Thyroid gland (tissue), 4 donors: Measurements from ENCODE around the gene FSTL3.

Source experiments
- POLR2A ChIP-seq, 2 donors: fragments of 450-650 bp; IDR thresholded peaks; one replicate each; pipeline ENCODE4 v1.6.1; 2017; ENCODE audit warnings: antibody characterized with exemption in 2 of 2, mild to moderate bottlenecking in 2 of 2, moderate library complexity in 1 of 2
- TF ChIP-seq, protein P1 (sequence below), 6 experiments: fragments of 200-600 bp in 3 of 6; fragments of 450-650 bp in 3 of 6; sonication (generic) in 3 of 6; IDR thresholded peaks; one replicate each; pipeline ENCODE4 v1.5.1; 2016 to 2019; ENCODE audit warnings: antibody characterized with exemption in 6 of 6, mild to moderate bottlenecking in 2 of 6, inconsistent platforms in 1 of 6, moderate library complexity in 1 of 6

DNA sequence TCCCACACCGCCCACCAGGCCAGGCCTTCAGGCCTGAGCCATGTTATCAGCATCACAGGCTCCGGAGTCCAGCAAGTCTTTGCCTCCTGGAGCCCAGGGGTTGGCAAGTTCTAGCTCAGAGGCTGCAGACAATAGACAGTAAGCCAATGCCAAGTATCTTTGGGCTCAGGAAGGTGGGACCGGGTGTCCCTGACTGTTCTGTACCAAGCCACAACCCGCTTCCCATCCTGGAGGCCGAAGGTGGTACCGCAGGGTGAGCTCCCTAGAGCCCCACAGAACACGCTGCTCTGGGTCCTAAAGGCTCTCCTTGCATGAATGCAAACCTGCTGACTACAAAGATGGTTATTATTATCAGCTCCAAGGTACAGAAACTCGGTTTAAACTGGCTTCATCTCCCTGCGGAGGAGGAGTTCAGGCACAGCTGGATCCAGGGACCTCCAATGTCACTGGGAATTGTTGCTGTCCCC lies 5.5 kb upstream of the FSTL3 start:
- TF ChIP-seq, protein P1, sequence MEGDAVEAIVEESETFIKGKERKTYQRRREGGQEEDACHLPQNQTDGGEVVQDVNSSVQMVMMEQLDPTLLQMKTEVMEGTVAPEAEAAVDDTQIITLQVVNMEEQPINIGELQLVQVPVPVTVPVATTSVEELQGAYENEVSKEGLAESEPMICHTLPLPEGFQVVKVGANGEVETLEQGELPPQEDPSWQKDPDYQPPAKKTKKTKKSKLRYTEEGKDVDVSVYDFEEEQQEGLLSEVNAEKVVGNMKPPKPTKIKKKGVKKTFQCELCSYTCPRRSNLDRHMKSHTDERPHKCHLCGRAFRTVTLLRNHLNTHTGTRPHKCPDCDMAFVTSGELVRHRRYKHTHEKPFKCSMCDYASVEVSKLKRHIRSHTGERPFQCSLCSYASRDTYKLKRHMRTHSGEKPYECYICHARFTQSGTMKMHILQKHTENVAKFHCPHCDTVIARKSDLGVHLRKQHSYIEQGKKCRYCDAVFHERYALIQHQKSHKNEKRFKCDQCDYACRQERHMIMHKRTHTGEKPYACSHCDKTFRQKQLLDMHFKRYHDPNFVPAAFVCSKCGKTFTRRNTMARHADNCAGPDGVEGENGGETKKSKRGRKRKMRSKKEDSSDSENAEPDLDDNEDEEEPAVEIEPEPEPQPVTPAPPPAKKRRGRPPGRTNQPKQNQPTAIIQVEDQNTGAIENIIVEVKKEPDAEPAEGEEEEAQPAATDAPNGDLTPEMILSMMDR (IDR thresholded peaks at IDR 0.05): no peak
- TF ChIP-seq POLR2A (IDR thresholded peaks at IDR 0.05): no peak
